CD14-positive monocyte (primary cell): ENCODE measurements around the gene ROBO3. TPM values are rescaled to one million over a fixed set of nuclear protein-coding genes. Genes with fewer than 3 reads are reported as not detected.

Experiments used
- DNase-seq, 3 donors: peaks; one replicate each; pipeline ENCODE4 v3.0.0-alpha.2; 2011 to 2022
- H2AFZ ChIP-seq: 2 replicates; pipeline ENCODE4 v1.6.0; 2012; ENCODE audit warnings: mild to moderate bottlenecking, low read depth, low read length, inconsistent platforms; ENCODE audit not compliant: insufficient read depth, poor library complexity, severe bottlenecking
- H3K27ac ChIP-seq, 2 donors: 1 replicate in 1 of 2; 2 replicates in 1 of 2; pipeline ENCODE4 v1.5.1; 2012 to 2013; ENCODE audit warnings: low read length in 2 of 2, control low read depth in 1 of 2, inconsistent platforms in 1 of 2, low read depth in 1 of 2, mild to moderate bottlenecking in 1 of 2
- H3K27me3 ChIP-seq, 2 donors: one replicate each; pipeline versions ENCODE4 v1.6.0 to v1.6.1; 2011 to 2013; ENCODE audit warnings: low read length in 2 of 2; ENCODE audit not compliant: control insufficient read depth in 2 of 2, insufficient read depth in 2 of 2
- H3K36me3 ChIP-seq, 2 donors: replicated peaks in 1 of 2; 1 replicate in 1 of 2; 2 replicates in 1 of 2; pipeline versions ENCODE4 v1.5.1 to v1.6.1; 2012 to 2013; ENCODE audit warnings: low read length in 2 of 2, control low read depth in 1 of 2, inconsistent platforms in 1 of 2, mild to moderate bottlenecking in 1 of 2; ENCODE audit not compliant: insufficient read depth in 2 of 2, control insufficient read depth in 1 of 2
- H3K4me1 ChIP-seq, 2 donors: 1 replicate in 1 of 2; 2 replicates in 1 of 2; pipeline versions ENCODE4 v1.5.1 to v1.6.1; 2012 to 2013; ENCODE audit warnings: low read length in 2 of 2, control low read depth in 1 of 2, inconsistent platforms in 1 of 2, mild to moderate bottlenecking in 1 of 2, moderate library complexity in 1 of 2; ENCODE audit not compliant: insufficient read depth in 2 of 2, control insufficient read depth in 1 of 2
- H3K4me2 ChIP-seq: replicated peaks from 2 replicates; pipeline ENCODE3; 2012; ENCODE audit warnings: low read length, moderate library complexity, mild to moderate bottlenecking; ENCODE audit not compliant: poor library complexity, severe bottlenecking; ENCODE audit errors: extremely low read depth
- H3K4me3 ChIP-seq, 3 experiments: fragments of 200-600 bp in 1 of 3; sonication (generic) in 1 of 3; replicated peaks in 1 of 3; 1 replicate in 2 of 3; 2 replicates in 1 of 3; pipeline ENCODE4 v1.5.1; 2011 to 2013; ENCODE audit warnings: low read length in 3 of 3, mild to moderate bottlenecking in 3 of 3, control low read depth in 2 of 3, low read depth in 2 of 3, inconsistent platforms in 1 of 3, moderate library complexity in 1 of 3
- H3K79me2 ChIP-seq: 2 replicates; pipeline ENCODE4 v1.6.0; 2012; ENCODE audit warnings: mild to moderate bottlenecking, control low read depth, inconsistent platforms, low read length, moderate library complexity; ENCODE audit not compliant: insufficient read depth
- H3K9ac ChIP-seq: 2 replicates; pipeline ENCODE4 v1.6.0; 2017; ENCODE audit warnings: low read length, mild to moderate bottlenecking; ENCODE audit not compliant: insufficient read depth, poor library complexity, severe bottlenecking
- H3K9me3 ChIP-seq, 2 donors: replicated peaks in 1 of 2; 1 replicate in 1 of 2; 2 replicates in 1 of 2; pipeline versions ENCODE4 v1.5.1 to v1.6.1; 2012 to 2013; ENCODE audit warnings: low read length in 2 of 2, control low read depth in 1 of 2; ENCODE audit not compliant: control insufficient read depth in 1 of 2, insufficient read depth in 1 of 2
- H4K20me1 ChIP-seq: 2 replicates; pipeline ENCODE4 v1.6.0; 2012; ENCODE audit warnings: mild to moderate bottlenecking, low read length, control low read depth, moderate library complexity; ENCODE audit not compliant: insufficient read depth
- H3K27ac Mint-ChIP-seq, 7 donors: one replicate each; pipeline ENCODE4 v1.8.0; 2020; ENCODE audit warnings: mild to moderate bottlenecking in 7 of 7, mixed read lengths in 7 of 7, moderate library complexity in 6 of 7, inconsistent platforms in 2 of 7
- H3K27me3 Mint-ChIP-seq, 3 donors: one replicate each; pipeline ENCODE4 v1.8.0; 2021 to 2022; ENCODE audit warnings: low read depth in 3 of 3, mild to moderate bottlenecking in 3 of 3, mixed read lengths in 3 of 3, moderate library complexity in 3 of 3, inconsistent platforms in 1 of 3
- H3K36me3 Mint-ChIP-seq, 2 donors: one replicate each; pipeline ENCODE4 v1.8.0; 2020; ENCODE audit warnings: mixed read lengths in 2 of 2, inconsistent platforms in 1 of 2, mild to moderate bottlenecking in 1 of 2
- H3K4me1 Mint-ChIP-seq: one replicate; pipeline ENCODE4 v1.8.0; 2020; ENCODE audit warnings: mild to moderate bottlenecking, mixed read lengths
- H3K4me3 Mint-ChIP-seq, 2 donors: one replicate each; pipeline ENCODE4 v1.8.0; 2020; ENCODE audit warnings: mild to moderate bottlenecking in 2 of 2, mixed read lengths in 2 of 2, moderate library complexity in 1 of 2
- H3K9me3 Mint-ChIP-seq, 7 donors: one replicate each; pipeline ENCODE4 v1.8.0; 2020 to 2022; ENCODE audit warnings: mixed read lengths in 7 of 7, mild to moderate bottlenecking in 6 of 7, moderate library complexity in 6 of 7, inconsistent platforms in 2 of 7
- CTCF ChIP-seq: fragments of 200-600 bp; IDR thresholded peaks from one replicate; pipeline ENCODE4 v1.8.0; 2022; ENCODE audit warnings: antibody characterized with exemption, mild to moderate bottlenecking
- WGBS: methylation state at CpG from one replicate; pipeline ENCODE4 v1.1.5; 2013; ENCODE audit warnings: missing lambda C conversion rate; ENCODE audit not compliant: insufficient coverage; 5-methylcytosine and 5-hydroxymethylcytosine counted together
- intact Hi-C, 2 donors: fragments of 100-400 bp; cut with micrococcal nuclease; formaldehyde crosslinking; loops; one replicate each; pipeline versions ENCODE4 v1.15.0 to v1.15.1; 2023
- polyA plus RNA-seq, 3 donors: library from polyadenylated mRNA; depleted of rRNA in 1 of 3; unstranded in 2 of 3; stranded (reverse) in 1 of 3; fragments of 300-500 nt in 2 of 3; fragments of >200 nt in 1 of 3; fragmentation: Illumina TruSeq in 2 of 3; gene quantifications; 1 replicate in 2 of 3; 2 replicates in 1 of 3; pipeline ENCODE4 v1.2.3, GENCODE V29; 2012 to 2021

ROBO3 gene
- polyA plus RNA-seq, 3 donors = 0.39 to 11.6 (median 0.81) TPM

GRCh38 chr11:124889191-124890091 lies 24.2 kb downstream of the ROBO3 start:
- peak overlapping the region; percentile 2 for H2AFZ ChIP-seq
- no peaks in the 10 kb centered on the region for H3K9me3 Mint-ChIP-seq
- no peaks in the 10 kb centered on the region for H3K27me3 ChIP-seq
- H3K9ac ChIP-seq = no peak overlapping the region
- H3K27me3 Mint-ChIP-seq = peaks cover 0 to 2% (median 0%) of the 10 kb centered on the region in 3 donors
- 83% methylated on average over 1 of the region's 2 CpGs for WGBS
- TF ChIP-seq CTCF = no peak
- no peaks in the 10 kb centered on the region for H4K20me1 ChIP-seq
- H3K4me1 Mint-ChIP-seq = peaks cover 19% of the 10 kb centered on the region
- no peak for DNase-seq
- H3K4me2 ChIP-seq = no peak overlapping the region
- H3K79me2 ChIP-seq = no peaks in the 10 kb centered on the region
- intact Hi-C loops = no loop called here
- no peak overlapping the region for H3K4me3 Mint-ChIP-seq
- no peak overlapping the region for H3K27ac ChIP-seq
- H3K27ac Mint-ChIP-seq = peak overlapping the region in 2 of 7 donors; percentile 40 to 79
- H3K36me3 ChIP-seq = no peaks in the 10 kb centered on the region
- H3K36me3 Mint-ChIP-seq = no peaks in the 10 kb centered on the region
- peaks cover 12 to 13% of the 10 kb centered on the region in 2 donors for H3K4me1 ChIP-seq
- H3K9me3 ChIP-seq = no peaks in the 10 kb centered on the region
- no peak overlapping the region for H3K4me3 ChIP-seq

- Histone ChIP-seq H3K4me3 (no peak overlapping the region), H3K4me2 (no peak overlapping the region), H3K9ac (no peak overlapping the region), H4K20me1 (no peaks in the 10 kb centered on the region), H3K79me2 (no peaks in the 10 kb centered on the region), H3K4me1 (peaks cover 12 to 13% of the 10 kb centered on the region in 2 donors), H3K36me3 (no peaks in the 10 kb centered on the region), H3K9me3 (no peaks in the 10 kb centered on the region), H2AFZ (peak overlapping the region; percentile 2), H3K27ac (no peak overlapping the region), H3K27me3 (no peaks in the 10 kb centered on the region)
- H3K4me1 Mint-ChIP-seq = peaks cover 19% of the 10 kb centered on the region
- DNase-seq = no peak
- H3K4me3 Mint-ChIP-seq = no peak overlapping the region
- H3K27me3 Mint-ChIP-seq = peaks cover 0 to 2% (median 0%) of the 10 kb centered on the region in 3 donors
- no peak overlapping the region for H3K27ac Mint-ChIP-seq
- H3K9me3 Mint-ChIP-seq = no peaks in the 10 kb centered on the region
- WGBS = no CpG with 5 or more reads among the region's 2 CpGs
- H3K36me3 Mint-ChIP-seq = no peaks in the 10 kb centered on the region
- intact Hi-C loops = no loop called here
- no peak for TF ChIP-seq CTCF
These were observed 24.9 kb downstream of the ROBO3 start for GRCh38 chr11:124890151-124890550.
